DND-41 (cell line): ENCODE measurements around the gene TBCD.

Experiments used
- ATAC-seq: fragments of 200-7000 bp; cut with Tn5 transposase; 3 replicates; pipeline ENCODE4 v1.9.1; 2021; ENCODE audit warnings: low read depth; ENCODE audit not compliant: insufficient read depth
- DNase-seq: peaks from one replicate; pipeline ENCODE4 v3.0.0-alpha.2; 2020
- H2AFZ ChIP-seq: 2 replicates; pipeline ENCODE4 v1.6.0; 2012; ENCODE audit warnings: low read depth, low read length
- H3K27ac ChIP-seq: 2 replicates; pipeline ENCODE4 v1.5.1; 2012; ENCODE audit warnings: low read length, inconsistent platforms
- H3K27me3 ChIP-seq: fragments of 200-600 bp; sonication (generic); 2 replicates; pipeline ENCODE4 v1.6.0; 2012; ENCODE audit warnings: low read length, mild to moderate bottlenecking, inconsistent platforms; ENCODE audit not compliant: insufficient read depth, poor library complexity
- H3K36me3 ChIP-seq: 2 replicates; pipeline ENCODE4 v1.5.1; 2012; ENCODE audit warnings: low read length, inconsistent platforms; ENCODE audit not compliant: insufficient read depth
- H3K4me1 ChIP-seq: 2 replicates; pipeline ENCODE4 v1.5.1; 2012; ENCODE audit warnings: mild to moderate bottlenecking, low read length; ENCODE audit not compliant: insufficient read depth
- H3K4me2 ChIP-seq: 2 replicates; pipeline ENCODE4 v1.6.0; 2012; ENCODE audit warnings: mild to moderate bottlenecking, moderate library complexity, low read length, inconsistent platforms; ENCODE audit not compliant: insufficient read depth
- H3K4me3 ChIP-seq, 2 experiments: fragments of 200-600 bp in 1 of 2; shearing (Covaris generic) in 1 of 2; 2 replicates each; pipeline ENCODE4 v1.5.1; 2012 to 2016; ENCODE audit warnings: inconsistent platforms in 2 of 2, low read length in 2 of 2, mild to moderate bottlenecking in 2 of 2, low read depth in 1 of 2, moderate library complexity in 1 of 2
- H3K79me2 ChIP-seq: 2 replicates; pipeline ENCODE4 v1.6.0; 2012; ENCODE audit warnings: low read length, inconsistent platforms; ENCODE audit not compliant: insufficient read depth
- H3K9ac ChIP-seq: 2 replicates; pipeline ENCODE4 v1.6.0; 2012; ENCODE audit warnings: low read depth, mild to moderate bottlenecking, inconsistent platforms, low read length, moderate library complexity
- H3K9me3 ChIP-seq: 2 replicates; pipeline ENCODE4 v1.5.1; 2012; ENCODE audit warnings: low read length, moderate library complexity, mild to moderate bottlenecking, inconsistent platforms; ENCODE audit not compliant: insufficient read depth, severe bottlenecking
- H4K20me1 ChIP-seq: 2 replicates; pipeline ENCODE4 v1.6.0; 2012; ENCODE audit warnings: low read length; ENCODE audit not compliant: insufficient read depth
- CTCF ChIP-seq: IDR thresholded peaks from 2 replicates; pipeline ENCODE4 v1.5.1; 2012; ENCODE audit warnings: borderline replicate concordance, low read length, moderate library complexity, mild to moderate bottlenecking; ENCODE audit not compliant: poor library complexity, severe bottlenecking; ENCODE audit errors: extremely low read depth
- EZH2 ChIP-seq: IDR thresholded peaks from 3 replicates; pipeline ENCODE4 v1.6.1; 2012; ENCODE audit warnings: borderline replicate concordance, low read depth, mild to moderate bottlenecking, moderate library complexity, low read length, inconsistent platforms; ENCODE audit not compliant: severe bottlenecking

Gene TBCD

GRCh38 chr17:82898976-82899514, 147.2 kb downstream of the TBCD start:
- Histone ChIP-seq H2AFZ (no peak overlapping the region), H3K79me2 (peaks cover 94% of the 10 kb centered on the region), H3K36me3 (peaks cover 79% of the 10 kb centered on the region), H3K9me3 (no peaks in the 10 kb centered on the region), H3K4me1 (peaks cover 78% of the 10 kb centered on the region), H3K4me3 (peak overlapping the region in 1 of 2 experiments; percentile 22; a peak in 1 of 4 replicates), H3K4me2 (peak overlapping the region; percentile 54), H4K20me1 (peaks cover 4% of the 10 kb centered on the region; the same call in 1 of the 2 replicates), H3K9ac (peak overlapping the region; percentile 39), H3K27me3 (no peaks in the 10 kb centered on the region), H3K27ac (peak overlapping the region; percentile 73)
- DNase-seq (no peak), ATAC-seq (no peak; the same call in 2 of the 3 replicates)
- no peak for TF ChIP-seq EZH2
- TF ChIP-seq CTCF: no peak

DNA sequence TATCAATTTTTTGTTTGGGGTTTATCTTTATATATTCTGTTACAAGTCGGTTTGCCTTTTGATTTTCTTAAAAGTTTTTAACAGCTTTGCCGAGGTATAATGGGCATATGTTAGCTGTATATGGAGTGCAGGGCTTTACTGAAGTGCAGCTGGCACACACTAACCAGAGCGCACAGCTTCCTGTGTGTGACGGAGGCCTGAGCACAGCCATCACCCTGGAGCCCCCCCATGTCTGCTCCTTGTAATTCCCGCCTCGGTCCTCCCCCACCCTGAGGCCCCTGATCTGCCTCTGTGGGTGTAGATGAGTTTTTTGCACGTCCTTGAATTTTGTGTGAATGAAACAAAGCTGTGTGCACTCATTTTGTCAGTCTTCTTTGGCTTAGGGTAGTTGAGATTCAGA, 148.1 kb downstream of the TBCD start:
- no peaks in the 10 kb centered on the region for H3K27me3 ChIP-seq
- peaks cover 79% of the 10 kb centered on the region for H3K36me3 ChIP-seq
- no peaks in the 10 kb centered on the region for H3K9me3 ChIP-seq
- no peak overlapping the region for H3K4me3 ChIP-seq
- TF ChIP-seq EZH2: no peak
- no peak for TF ChIP-seq CTCF
- H2AFZ ChIP-seq: no peak overlapping the region
- H3K4me1 ChIP-seq: peaks cover 87% of the 10 kb centered on the region
- ATAC-seq (peak; percentile 93), DNase-seq (peak; percentile 67)
- H3K9ac ChIP-seq: peak overlapping the region; percentile 39
- peak overlapping the region; percentile 54; the same call in 1 of the 2 replicates for H3K4me2 ChIP-seq
- peaks cover 95% of the 10 kb centered on the region for H3K79me2 ChIP-seq
- H4K20me1 ChIP-seq: peaks cover 7% of the 10 kb centered on the region; the same call in 1 of the 2 replicates
- H3K27ac ChIP-seq: peak overlapping the region; percentile 73

DNA sequence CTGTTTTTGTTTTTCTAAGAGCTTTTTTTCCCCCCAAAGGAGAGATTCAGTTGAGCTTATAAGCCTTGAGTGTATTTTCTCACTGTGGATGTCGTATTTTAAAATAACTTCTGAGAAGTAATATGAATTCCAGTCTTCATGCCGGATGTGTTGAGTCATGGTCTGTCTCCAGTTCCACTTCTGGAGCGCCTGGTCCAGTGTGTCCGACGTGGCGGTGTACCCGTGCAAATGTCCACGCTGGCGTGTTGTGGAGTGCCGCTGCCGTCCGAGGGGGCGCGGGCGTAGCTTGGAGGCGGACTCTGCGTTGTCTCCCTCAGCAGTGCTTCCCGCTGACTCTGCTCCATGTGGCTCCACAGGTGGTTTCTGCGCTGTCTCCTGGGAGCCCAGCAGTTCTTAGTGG, 148.9 kb downstream of the TBCD start:
- no peak overlapping the region for H3K4me3 ChIP-seq
- H2AFZ ChIP-seq: no peak overlapping the region
- no peak overlapping the region for H3K4me2 ChIP-seq
- H3K9me3 ChIP-seq: no peaks in the 10 kb centered on the region
- TF ChIP-seq EZH2: no peak
- no peak for TF ChIP-seq CTCF
- peaks cover 85% of the 10 kb centered on the region for H3K4me1 ChIP-seq
- ATAC-seq (no peak), DNase-seq (no peak)
- H3K27ac ChIP-seq: peak overlapping the region; percentile 73
- no peaks in the 10 kb centered on the region for H3K27me3 ChIP-seq
- H3K36me3 ChIP-seq: peaks cover 77% of the 10 kb centered on the region
- H3K79me2 ChIP-seq: peaks cover 91% of the 10 kb centered on the region
- H4K20me1 ChIP-seq: peaks cover 7% of the 10 kb centered on the region; the same call in 1 of the 2 replicates
- 0 out of 2 replicates have a peak overlapping the region, but pooled peaks have one; percentile 39 for H3K9ac ChIP-seq
